ENCODE results near the gene DHRS12. TPM values are rescaled to one million over a fixed set of nuclear protein-coding genes. Genes with fewer than 3 reads are reported as not detected.
"Not testable (repeated sequence)": the region's sequence is repeated elsewhere in the genome, so short reads cannot be mapped to it uniquely, and the experiment has no call there.

Gene DHRS12
- total and polyA plus RNA-seq, 3 experiments from 2014 or later: 7.1 to 35.6 (median 7.2) TPM

GRCh38 chr13:51825681-51826254, 21.8 kb upstream of the DHRS12 start:
- no peaks in the 10 kb centered on the region for H3K9me3 ChIP-seq (ENCODE audit: low read length)
- ChIA-PET CTCF (interaction anchor here (0.8 to 6.3 kb wide), 7 partner anchors 9 to 23 kb away, joined by 3 to 109 read pairs (median 7); partner anchors contain the start of gene TMEM272), POLR2A (interaction anchor here (0.6 to 1.9 kb wide), 10 partner anchors 10 to 702 kb away, joined by 3 to 15 read pairs (median 5); partner anchors contain the start of gene INTS6)
- H3K27ac Mint-ChIP-seq: peak overlapping the region; percentile 90 to 97 (median 94)
- H3K27me3 ChIP-seq (ENCODE audit: insufficient read depth, low read length, poor library complexity, severe bottlenecking): no peaks in the 10 kb centered on the region
- peaks cover 72 to 88% (median 86%) of the 10 kb centered on the region in 3 donors for H3K4me1 Mint-ChIP-seq
- H3K9me3 Mint-ChIP-seq: no peaks in the 10 kb centered on the region
- H3K4me3 Mint-ChIP-seq: peak overlapping the region; percentile 68 to 92 (median 86)
- peak overlapping the region; percentile 78 for H3K4me3 ChIP-seq (ENCODE audit: low read length)
- peak in 1 of 5 donors; percentile 25 for DNase-seq
- peak overlapping the region; percentile 25 for H3K27ac ChIP-seq (ENCODE audit: low read depth, low read length)
- H3K27me3 Mint-ChIP-seq: no peaks in the 10 kb centered on the region
- H3K4me1 ChIP-seq (ENCODE audit: insufficient read depth, low read length): peaks cover 92% of the 10 kb centered on the region
- no peaks in the 10 kb centered on the region for H3K36me3 ChIP-seq (ENCODE audit: insufficient read depth, low read length)
- H3K36me3 Mint-ChIP-seq: no peaks in the 10 kb centered on the region

GRCh38 chr13:51825165-51825592, 21.2 kb upstream of the DHRS12 start:
- CTCF ChIA-PET: interaction anchor here (1.6 to 6.3 kb wide), 5 partner anchors 11 to 22 kb away, joined by 3 to 109 read pairs (median 7); partner anchors contain the start of gene TMEM272
- no peaks in the 10 kb centered on the region for H3K36me3 Mint-ChIP-seq
- peak overlapping the region; percentile 90 to 97 (median 94) for H3K27ac Mint-ChIP-seq
- Histone ChIP-seq H3K9me3 (ENCODE audit: low read length) (no peaks in the 10 kb centered on the region), H3K27me3 (ENCODE audit: insufficient read depth, low read length, poor library complexity, severe bottlenecking) (no peaks in the 10 kb centered on the region), H3K4me1 (ENCODE audit: insufficient read depth, low read length) (peaks cover 96% of the 10 kb centered on the region), H3K27ac (ENCODE audit: low read depth, low read length) (no peak overlapping the region), H3K4me3 (ENCODE audit: low read length) (peak overlapping the region; percentile 78), H3K36me3 (ENCODE audit: insufficient read depth, low read length) (no peaks in the 10 kb centered on the region)
- no peaks in the 10 kb centered on the region for H3K9me3 Mint-ChIP-seq
- H3K27me3 Mint-ChIP-seq: no peaks in the 10 kb centered on the region
- DNase-seq: peak in 2 of 5 donors; percentile 71 to 82
- H3K4me1 Mint-ChIP-seq: peaks cover 78 to 93% (median 91%) of the 10 kb centered on the region in 3 donors
- POLR2A ChIA-PET: interaction anchor here (0.6 to 1.9 kb wide), 10 partner anchors 10 to 379 kb away, joined by 3 to 15 read pairs (median 4); partner anchors contain the start of gene INTS6
- peak overlapping the region; percentile 68 to 92 (median 86) for H3K4me3 Mint-ChIP-seq

- Histone ChIP-seq H3K4me3 (ENCODE audit: low read length) (peak overlapping the region; percentile 78), H3K4me1 (ENCODE audit: insufficient read depth, low read length) (peaks cover 96% of the 10 kb centered on the region)
- H3K27ac ChIP-seq (ENCODE audit: low read depth, low read length); DNase-seq; H3K27me3 ChIP-seq (ENCODE audit: insufficient read depth, low read length, poor library complexity, severe bottlenecking); H3K27me3 Mint-ChIP-seq; H3K9me3 ChIP-seq (ENCODE audit: low read length); H3K36me3 ChIP-seq (ENCODE audit: insufficient read depth, low read length); H3K9me3 Mint-ChIP-seq; H3K36me3 Mint-ChIP-seq: not testable (repeated sequence)
- ChIA-PET POLR2A (interaction anchor here (0.6 to 1.9 kb wide), 6 partner anchors 10 to 371 kb away, joined by 3 to 15 read pairs (median 4); partner anchors contain the start of gene INTS6), CTCF (interaction anchor here (1.6 to 6.3 kb wide), 5 partner anchors 10 to 22 kb away, joined by 3 to 109 read pairs (median 7); partner anchors contain the start of gene TMEM272)
- peak overlapping the region; percentile 90 to 97 (median 94) for H3K27ac Mint-ChIP-seq
- H3K4me1 Mint-ChIP-seq: peaks cover 83 to 93% (median 92%) of the 10 kb centered on the region in 3 donors
- peak overlapping the region; percentile 68 to 92 (median 86) for H3K4me3 Mint-ChIP-seq
Observed at GRCh38 chr13:51824712-51825111, 20.7 kb upstream of the DHRS12 start.

DNA sequence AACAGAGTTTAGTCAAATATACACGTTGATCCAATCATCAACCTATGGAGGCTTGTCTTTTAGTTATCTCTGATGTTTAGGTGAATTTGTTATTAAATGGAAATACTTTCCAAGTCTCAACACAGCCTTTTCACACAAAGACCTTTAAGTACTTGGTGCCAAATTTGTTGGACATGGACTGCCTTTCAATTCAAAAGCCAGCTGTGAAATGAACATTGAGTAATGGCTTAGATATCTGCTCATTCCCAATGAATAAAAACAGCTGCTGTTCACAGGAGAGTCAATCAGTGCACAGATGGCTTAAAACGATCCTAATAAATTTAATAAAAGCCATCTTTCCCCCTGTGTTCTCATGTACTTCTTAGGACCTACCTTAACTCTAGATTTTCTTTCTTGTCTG, 19.9 kb upstream of the DHRS12 start:
- no peak overlapping the region for H3K27ac ChIP-seq (ENCODE audit: low read depth, low read length)
- H3K27ac Mint-ChIP-seq: peak overlapping the region; percentile 63 to 96 (median 94)
- H3K27me3 Mint-ChIP-seq: peaks cover 0 to 3% of the 10 kb centered on the region in 2 donors
- ChIA-PET POLR2A (no interaction called here), CTCF (interaction anchor here (1.0 to 5.1 kb wide), 4 partner anchors 8 to 21 kb away, joined by 4 to 41 read pairs (median 6); partner anchors contain the start of gene TMEM272)
- H3K4me3 ChIP-seq (ENCODE audit: low read length): peak overlapping the region; percentile 78
- H3K27me3 ChIP-seq (ENCODE audit: insufficient read depth, low read length, poor library complexity, severe bottlenecking): no peaks in the 10 kb centered on the region
- H3K9me3 Mint-ChIP-seq: no peaks in the 10 kb centered on the region
- H3K9me3 ChIP-seq (ENCODE audit: low read length): no peaks in the 10 kb centered on the region
- H3K4me3 Mint-ChIP-seq: peak overlapping the region; percentile 68 to 92 (median 86)
- H3K36me3 ChIP-seq (ENCODE audit: insufficient read depth, low read length): no peaks in the 10 kb centered on the region
- no peak for DNase-seq
- H3K4me1 Mint-ChIP-seq: peaks cover 91 to 99% (median 95%) of the 10 kb centered on the region in 3 donors
- peaks cover 96% of the 10 kb centered on the region for H3K4me1 ChIP-seq (ENCODE audit: insufficient read depth, low read length)
- peaks cover 0 to under 1% (median 0%) of the 10 kb centered on the region in 3 donors for H3K36me3 Mint-ChIP-seq

DNA sequence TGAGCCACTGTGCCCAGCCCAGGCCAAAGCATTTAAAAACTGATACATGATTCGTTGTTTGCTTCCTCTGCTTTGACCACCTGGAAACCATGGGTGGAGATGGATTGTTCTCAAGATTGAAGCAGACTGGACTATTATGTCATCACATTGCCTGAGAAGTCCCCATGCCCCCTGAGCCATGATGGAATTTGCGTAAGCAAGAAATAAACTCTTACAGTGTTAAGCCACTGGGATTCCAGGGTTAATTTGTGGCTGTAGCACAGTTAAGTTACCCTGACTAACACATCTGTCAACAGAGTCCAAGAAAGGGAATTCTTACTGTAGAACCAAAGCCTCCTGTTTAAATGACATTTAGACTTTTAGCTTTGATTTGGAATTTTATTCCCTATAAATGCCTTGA, 19.4 kb upstream of the DHRS12 start:
- H3K4me1 Mint-ChIP-seq: peaks cover 91 to 99% (median 96%) of the 10 kb centered on the region in 3 donors
- peak overlapping the region; percentile 68 to 92 (median 86) for H3K4me3 Mint-ChIP-seq
- CTCF ChIA-PET: interaction anchor here (1.0 to 5.1 kb wide), 4 partner anchors 8 to 13 kb away, joined by 4 to 41 read pairs (median 5); no protein-coding TSS in a partner anchor
- no peaks in the 10 kb centered on the region for H3K27me3 ChIP-seq (ENCODE audit: insufficient read depth, low read length, poor library complexity, severe bottlenecking)
- H3K36me3 ChIP-seq (ENCODE audit: insufficient read depth, low read length): no peaks in the 10 kb centered on the region
- H3K27me3 Mint-ChIP-seq: peaks cover 0 to 3% of the 10 kb centered on the region in 2 donors
- no peaks in the 10 kb centered on the region for H3K9me3 ChIP-seq (ENCODE audit: low read length)
- peak overlapping the region; percentile 78 for H3K4me3 ChIP-seq (ENCODE audit: low read length)
- H3K27ac ChIP-seq (ENCODE audit: low read depth, low read length): no peak overlapping the region
- H3K36me3 Mint-ChIP-seq: peaks cover 0 to 4% (median 0%) of the 10 kb centered on the region in 3 donors
- POLR2A ChIA-PET: no interaction called here
- peak overlapping the region in 7 of 8 donors; percentile 88 to 96 (median 93) for H3K27ac Mint-ChIP-seq
- peaks cover 96% of the 10 kb centered on the region for H3K4me1 ChIP-seq (ENCODE audit: insufficient read depth, low read length)
- H3K9me3 Mint-ChIP-seq: no peaks in the 10 kb centered on the region
- DNase-seq: no peak

GRCh38 chr13:51822106-51822815, 18.3 kb upstream of the DHRS12 start:
- H3K27ac Mint-ChIP-seq: peak overlapping the region; percentile 80 to 95 (median 94)
- peaks cover 0 to 10% (median 0%) of the 10 kb centered on the region in 3 donors for H3K36me3 Mint-ChIP-seq
- DNase-seq: peak in 2 of 5 donors; percentile 16 to 41
- H3K4me1 ChIP-seq (ENCODE audit: insufficient read depth, low read length): peaks cover 95% of the 10 kb centered on the region
- H3K36me3 ChIP-seq (ENCODE audit: insufficient read depth, low read length): no peaks in the 10 kb centered on the region
- POLR2A ChIA-PET: interaction anchor here (0.8 to 1.5 kb wide), 2 partner anchors 10 to 19 kb away, joined by 3 to 18 read pairs; no protein-coding TSS in a partner anchor
- H3K9me3 ChIP-seq (ENCODE audit: low read length): no peaks in the 10 kb centered on the region
- peak overlapping the region; percentile 68 to 92 (median 86) for H3K4me3 Mint-ChIP-seq
- no peaks in the 10 kb centered on the region for H3K9me3 Mint-ChIP-seq
- H3K27me3 Mint-ChIP-seq: peaks cover 0 to 3% of the 10 kb centered on the region in 2 donors
- H3K4me1 Mint-ChIP-seq: peaks cover 89 to 97% (median 94%) of the 10 kb centered on the region in 3 donors
- H3K27ac ChIP-seq (ENCODE audit: low read depth, low read length): no peak overlapping the region
- H3K27me3 ChIP-seq (ENCODE audit: insufficient read depth, low read length, poor library complexity, severe bottlenecking): no peaks in the 10 kb centered on the region
- CTCF ChIA-PET: interaction anchor here (1.0 to 5.1 kb wide), 7 partner anchors 8 to 629 kb away, joined by 3 to 41 read pairs (median 4); no protein-coding TSS in a partner anchor
- peak overlapping the region; percentile 78 for H3K4me3 ChIP-seq (ENCODE audit: low read length)

DNA sequence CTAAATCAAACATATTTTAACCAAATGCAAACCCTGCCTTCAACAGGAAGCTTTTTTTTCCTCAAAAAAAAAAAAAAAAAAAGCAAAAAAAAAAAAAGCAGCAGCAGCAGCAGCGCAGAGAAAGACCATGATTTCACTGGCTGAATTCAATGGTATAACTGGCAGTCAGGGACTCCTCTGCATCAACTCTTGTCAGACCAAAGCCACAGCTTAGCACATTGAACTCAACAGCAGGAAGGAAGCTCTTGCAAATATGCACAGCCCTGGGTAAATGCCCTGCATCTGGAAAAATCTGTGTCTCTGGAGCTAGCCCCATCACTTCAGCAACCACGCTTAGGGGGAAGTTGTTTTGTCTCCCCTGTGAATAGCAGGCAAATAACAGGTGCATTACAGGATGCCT, 17.6 kb upstream of the DHRS12 start:
- Mint-ChIP-seq H3K36me3 (peaks cover 0 to 12% (median 1%) of the 10 kb centered on the region in 3 donors), H3K4me1 (peaks cover 86 to 96% (median 92%) of the 10 kb centered on the region in 3 donors), H3K27ac (peak overlapping the region; percentile 80 to 95 (median 94)), H3K27me3 (peaks cover 0 to 3% of the 10 kb centered on the region in 2 donors), H3K4me3 (peak overlapping the region; percentile 68 to 92 (median 86)), H3K9me3 (no peaks in the 10 kb centered on the region)
- DNase-seq: peak in 3 of 5 donors; percentile 45 to 69 (median 63)
- H3K36me3 ChIP-seq (ENCODE audit: insufficient read depth, low read length): no peaks in the 10 kb centered on the region
- H3K4me1 ChIP-seq (ENCODE audit: insufficient read depth, low read length): peaks cover 95% of the 10 kb centered on the region
- ChIA-PET POLR2A (interaction anchor here (0.8 to 1.5 kb wide), 3 partner anchors 11 to 368 kb away, joined by 3 to 18 read pairs (median 6); no protein-coding TSS in a partner anchor), CTCF (interaction anchor here (0.9 to 5.1 kb wide), 7 partner anchors 11 to 629 kb away, joined by 3 to 41 read pairs (median 3); no protein-coding TSS in a partner anchor)
- no peaks in the 10 kb centered on the region for H3K9me3 ChIP-seq (ENCODE audit: low read length)
- no peaks in the 10 kb centered on the region for H3K27me3 ChIP-seq (ENCODE audit: insufficient read depth, low read length, poor library complexity, severe bottlenecking)
- peak overlapping the region; percentile 78 for H3K4me3 ChIP-seq (ENCODE audit: low read length)
- H3K27ac ChIP-seq (ENCODE audit: low read depth, low read length): no peak overlapping the region
